ENCODE results near the gene TWIST2. TPM values are rescaled to one million over a fixed set of nuclear protein-coding genes. Genes with fewer than 3 reads are reported as not detected.
A peak's percentile ranks its signal among the peaks of the same experiment; 100 is the strongest.

The TWIST2 gene
- total and polyA plus RNA-seq, 7 donors: 0.92 to 92.2 (median 53.9) TPM

DNA sequence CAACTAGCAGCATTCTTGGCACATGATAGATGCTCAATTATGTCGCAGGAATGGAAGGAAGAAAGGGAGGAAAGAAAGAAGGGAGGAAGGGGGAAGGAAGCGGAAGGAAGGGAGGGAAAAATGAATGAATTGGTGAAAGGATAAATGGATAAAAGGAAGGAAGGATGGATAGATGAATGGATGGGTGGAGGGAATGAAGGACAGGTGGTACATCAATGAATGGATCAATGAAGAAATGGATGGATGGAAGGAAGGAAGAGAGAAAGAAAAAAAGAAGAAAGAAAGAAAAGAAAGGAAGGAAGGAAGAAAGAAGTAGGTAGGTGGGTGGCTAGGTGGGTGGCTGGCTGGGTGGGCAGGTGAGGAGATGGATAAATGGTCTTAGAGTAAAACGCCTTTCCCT, 56.8 kb downstream of the TWIST2 start:
- intact Hi-C loops (cut with DNase I): no loop called here
- WGBS, 2 donors: 83 to 90% methylated on average over 3 of the region's 3 CpGs
- H3K36me3 ChIP-seq: peaks cover 0 to under 1% (median 0%) of the 10 kb centered on the region in 4 donors

DNA sequence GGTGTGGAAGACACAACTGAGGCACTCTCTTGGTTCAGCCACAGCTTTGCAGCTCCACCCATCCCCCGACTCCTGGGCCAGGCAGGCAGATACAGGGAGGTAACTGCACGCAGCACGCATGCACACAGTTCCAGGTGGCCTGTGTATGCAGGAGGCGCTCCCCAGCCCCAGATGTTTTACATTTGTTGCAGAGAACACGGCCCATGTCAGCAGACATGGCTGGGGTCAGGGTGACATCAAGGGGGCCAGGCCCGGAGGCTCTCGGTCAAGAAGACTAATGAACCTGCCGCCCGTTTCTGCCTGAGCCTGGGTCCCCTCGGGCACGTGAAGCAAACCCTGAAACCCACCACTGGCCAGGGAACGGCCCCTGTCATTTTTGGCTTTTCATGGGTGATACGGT, 57.3 kb downstream of the TWIST2 start:
- no peak overlapping the region for H3K27ac ChIP-seq
- peak; percentile 66 for DNase-seq

More for the DNA sequence above, 56.8 kb downstream of the TWIST2 start:
- H3K4me1 ChIP-seq: peaks cover 0 to 29% (median 19%) of the 10 kb centered on the region in 4 donors
- H3K27ac ChIP-seq: no peak overlapping the region
- no peak for TF ChIP-seq EP300 (IDR thresholded peaks at IDR 0.05)
- no peak for TF ChIP-seq POLR2A (IDR thresholded peaks at IDR 0.05)
- no peak for TF ChIP-seq POLR2AphosphoS5 (IDR thresholded peaks at IDR 0.05)
- TF ChIP-seq, protein P1, sequence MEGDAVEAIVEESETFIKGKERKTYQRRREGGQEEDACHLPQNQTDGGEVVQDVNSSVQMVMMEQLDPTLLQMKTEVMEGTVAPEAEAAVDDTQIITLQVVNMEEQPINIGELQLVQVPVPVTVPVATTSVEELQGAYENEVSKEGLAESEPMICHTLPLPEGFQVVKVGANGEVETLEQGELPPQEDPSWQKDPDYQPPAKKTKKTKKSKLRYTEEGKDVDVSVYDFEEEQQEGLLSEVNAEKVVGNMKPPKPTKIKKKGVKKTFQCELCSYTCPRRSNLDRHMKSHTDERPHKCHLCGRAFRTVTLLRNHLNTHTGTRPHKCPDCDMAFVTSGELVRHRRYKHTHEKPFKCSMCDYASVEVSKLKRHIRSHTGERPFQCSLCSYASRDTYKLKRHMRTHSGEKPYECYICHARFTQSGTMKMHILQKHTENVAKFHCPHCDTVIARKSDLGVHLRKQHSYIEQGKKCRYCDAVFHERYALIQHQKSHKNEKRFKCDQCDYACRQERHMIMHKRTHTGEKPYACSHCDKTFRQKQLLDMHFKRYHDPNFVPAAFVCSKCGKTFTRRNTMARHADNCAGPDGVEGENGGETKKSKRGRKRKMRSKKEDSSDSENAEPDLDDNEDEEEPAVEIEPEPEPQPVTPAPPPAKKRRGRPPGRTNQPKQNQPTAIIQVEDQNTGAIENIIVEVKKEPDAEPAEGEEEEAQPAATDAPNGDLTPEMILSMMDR (IDR thresholded peaks at IDR 0.05): no peak
- H3K27me3 ChIP-seq: no peaks in the 10 kb centered on the region
- no peak for DNase-seq
- H3K9me3 ChIP-seq: peaks cover 0 to 4% (median 0%) of the 10 kb centered on the region in 4 donors
- H3K4me3 ChIP-seq: no peak overlapping the region

DNA sequence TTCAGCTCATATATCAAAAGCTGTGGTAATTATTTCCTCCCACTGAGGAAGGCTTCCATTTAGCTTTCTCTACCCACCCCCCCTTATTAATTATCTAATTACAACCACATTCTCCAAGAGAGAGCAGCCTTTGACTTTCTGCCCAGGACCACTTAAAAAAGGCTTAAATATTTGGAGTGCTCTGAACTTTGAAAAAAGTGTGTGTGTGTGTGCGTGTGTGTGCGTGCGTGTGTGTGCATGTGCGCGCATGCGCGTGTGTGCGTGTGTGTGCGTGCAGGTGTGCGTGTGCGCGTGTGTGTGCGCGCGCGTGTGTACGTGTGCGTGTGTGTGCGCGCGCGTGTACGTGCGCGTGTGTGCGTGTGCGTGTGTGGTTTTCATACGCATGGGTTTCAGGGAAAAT, 57.8 kb downstream of the TWIST2 start:
- H3K27ac ChIP-seq: no peak overlapping the region
- H3K4me3 ChIP-seq: no peak overlapping the region
- H3K9me3 ChIP-seq: peaks cover 0 to 4% (median 0%) of the 10 kb centered on the region in 4 donors
- H3K36me3 ChIP-seq: peaks cover 0 to 10% (median 0%) of the 10 kb centered on the region in 4 donors
- 89 to 90% methylated on average over 28 of the region's 28 CpGs for WGBS, 2 donors
- no peaks in the 10 kb centered on the region for H3K27me3 ChIP-seq
- no peak for DNase-seq
- peaks cover 0 to 23% (median 13%) of the 10 kb centered on the region in 4 donors for H3K4me1 ChIP-seq
- TF ChIP-seq POLR2A (IDR thresholded peaks at IDR 0.05): no peak
- TF ChIP-seq EP300 (IDR thresholded peaks at IDR 0.05): no peak
- no peak for TF ChIP-seq POLR2AphosphoS5 (IDR thresholded peaks at IDR 0.05)
- intact Hi-C loops (cut with DNase I): no loop called here

More for the DNA sequence above, 57.3 kb downstream of the TWIST2 start:
- Histone ChIP-seq H3K36me3 (peaks cover 0 to 6% (median 0%) of the 10 kb centered on the region in 4 donors), H3K9me3 (peaks cover 0 to 4% (median 0%) of the 10 kb centered on the region in 4 donors), H3K4me1 (peaks cover 0 to 27% (median 17%) of the 10 kb centered on the region in 4 donors), H3K27me3 (no peaks in the 10 kb centered on the region), H3K4me3 (no peak overlapping the region)
- intact Hi-C loops (cut with DNase I): no loop called here
- TF ChIP-seq POLR2A (IDR thresholded peaks at IDR 0.05): no peak
- TF ChIP-seq EP300 (IDR thresholded peaks at IDR 0.05): no peak
- TF ChIP-seq, protein P1 (IDR thresholded peaks at IDR 0.05): no peak
- TF ChIP-seq POLR2AphosphoS5 (IDR thresholded peaks at IDR 0.05): no peak
- 71 to 73% methylated on average over 13 of the region's 13 CpGs for WGBS, 2 donors

DNA sequence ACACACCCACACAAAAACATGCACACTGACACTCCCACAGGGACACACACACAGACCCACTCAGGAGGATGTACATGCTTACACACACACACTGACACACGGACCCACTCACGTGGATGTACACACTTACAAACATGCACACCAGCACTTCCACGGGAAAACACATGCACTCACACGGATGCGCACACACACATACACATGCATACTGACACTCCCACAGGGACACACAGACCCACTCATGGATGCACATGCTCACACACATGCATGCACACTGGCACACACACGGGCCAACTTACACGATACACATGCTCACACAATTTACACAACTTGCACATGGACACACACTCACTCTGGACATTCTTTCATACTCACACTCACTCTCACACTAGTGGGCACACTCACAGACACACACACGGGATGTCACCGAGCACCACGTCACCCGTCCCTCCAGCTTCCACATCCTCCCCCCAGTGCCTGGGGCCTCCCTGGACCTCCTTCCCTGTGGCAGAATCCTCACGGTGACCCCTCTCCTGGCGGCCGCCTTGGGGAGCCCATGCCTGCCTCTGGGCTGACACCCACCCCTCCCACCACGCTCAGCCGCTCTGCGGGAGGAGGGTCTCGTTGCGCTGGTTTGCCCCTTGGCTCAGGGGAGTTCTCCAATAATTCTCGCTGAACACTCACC, 58.5 kb downstream of the TWIST2 start:
- H3K27ac ChIP-seq: no peak overlapping the region
- 75 to 87% methylated on average over 20 of the region's 20 CpGs for WGBS, 2 donors
- H3K4me1 ChIP-seq: peaks cover 0 to 16% (median 9%) of the 10 kb centered on the region in 4 donors
- intact Hi-C loops (cut with DNase I): no loop called here
- no peak for TF ChIP-seq EP300 (IDR thresholded peaks at IDR 0.05)
- TF ChIP-seq, protein P1 (IDR thresholded peaks at IDR 0.05): no peak
- no peak for TF ChIP-seq POLR2A (IDR thresholded peaks at IDR 0.05)
- TF ChIP-seq POLR2AphosphoS5 (IDR thresholded peaks at IDR 0.05): no peak
- DNase-seq: no peak
- no peak overlapping the region for H3K4me3 ChIP-seq
- H3K27me3 ChIP-seq: no peaks in the 10 kb centered on the region
- peaks cover 0 to 4% (median 0%) of the 10 kb centered on the region in 4 donors for H3K9me3 ChIP-seq
- H3K36me3 ChIP-seq: peaks cover 0 to 18% (median 0%) of the 10 kb centered on the region in 4 donors

DNA sequence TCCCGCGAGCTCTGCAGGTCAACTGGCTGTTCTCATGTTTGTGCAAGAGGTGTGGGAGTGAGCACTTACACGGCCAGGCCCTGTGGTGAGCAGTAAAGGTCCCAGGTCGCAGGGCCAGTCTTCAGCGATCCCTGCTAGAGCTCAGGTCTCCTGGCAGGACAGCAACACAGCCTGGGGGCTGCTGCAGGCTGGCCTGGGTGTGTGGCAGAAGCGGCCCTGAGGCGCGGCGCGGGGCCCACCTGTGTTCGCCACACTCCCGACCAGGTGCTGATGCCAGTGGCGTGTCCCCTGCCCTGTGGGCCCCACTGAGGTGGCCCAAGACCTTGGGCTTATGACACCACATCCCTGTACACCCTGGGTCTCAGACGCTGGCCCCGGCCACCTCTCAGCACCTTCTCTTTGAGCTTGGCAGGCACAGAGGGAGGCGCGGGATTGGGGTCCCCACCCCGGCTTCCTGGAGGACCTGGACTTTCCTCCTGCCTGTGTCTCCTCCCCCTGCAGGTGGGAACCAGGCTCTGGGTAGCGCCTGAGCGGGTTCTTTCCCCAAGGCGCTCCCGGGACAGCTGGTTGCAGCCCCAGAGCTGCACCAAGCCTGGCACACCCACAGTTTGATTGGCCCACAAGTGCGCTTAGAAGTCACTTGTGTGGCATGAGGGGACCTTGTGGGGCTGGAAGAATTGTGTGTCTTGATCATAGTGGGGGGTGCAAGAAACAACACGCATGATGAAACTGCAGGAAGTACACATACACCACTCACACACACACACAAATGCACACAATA, 59.2 kb downstream of the TWIST2 start:
- WGBS, 2 donors: 44 to 75% methylated on average over 24 of the region's 24 CpGs
- peaks cover 0 to 21% (median 0%) of the 10 kb centered on the region in 4 donors for H3K36me3 ChIP-seq
- TF ChIP-seq EP300 (IDR thresholded peaks at IDR 0.05): no peak
- peaks cover 0 to 12% (median 3%) of the 10 kb centered on the region in 4 donors for H3K4me1 ChIP-seq
- no peaks in the 10 kb centered on the region for H3K27me3 ChIP-seq
- intact Hi-C loops (cut with DNase I): no loop called here
- DNase-seq: peak; percentile 57
- no peak overlapping the region for H3K27ac ChIP-seq
- no peak overlapping the region for H3K4me3 ChIP-seq
- H3K9me3 ChIP-seq: peaks cover 0 to 4% (median 0%) of the 10 kb centered on the region in 4 donors
